Lower leg skin (tissue), 4 donors: ENCODE data around the gene SLC12A2. TPM values are rescaled to one million over a fixed set of nuclear protein-coding genes. Genes with fewer than 3 reads are reported as not detected.

Source experiments
- DNase-seq, 2 donors: peaks; one replicate each; pipeline ENCODE4 v3.0.0-alpha.2; 2019; ENCODE audit warnings: low spot score in 2 of 2
- H3K4me3 ChIP-seq: fragments of 200-600 bp; sonication (generic); 2 replicates; pipeline ENCODE4 v1.5.1; 2017; ENCODE audit warnings: mild to moderate bottlenecking, low read depth; ENCODE audit not compliant: poor library complexity, severe bottlenecking
- CTCF ChIP-seq, 3 donors: fragments of 450-650 bp; IDR thresholded peaks; one replicate each; pipeline ENCODE4 v1.5.1; 2016; ENCODE audit warnings: antibody characterized with exemption in 3 of 3, mild to moderate bottlenecking in 3 of 3, moderate library complexity in 2 of 3
- POLR2A ChIP-seq, 2 donors: fragments of 450-650 bp; IDR thresholded peaks; one replicate each; pipeline ENCODE4 v1.6.1; 2016 to 2017; ENCODE audit warnings: antibody characterized with exemption in 2 of 2, mild to moderate bottlenecking in 1 of 2, moderate library complexity in 1 of 2
- whole genome bisulfite sequencing, 2 donors: methylation state at CpG; one replicate each; pipeline ENCODE4 v1.1.5; 2018; 5-methylcytosine and 5-hydroxymethylcytosine counted together
- intact Hi-C: fragments of 100-400 bp; cut with DNase I; formaldehyde crosslinking; loops from one replicate; pipeline ENCODE4 v1.15.0; 2023; ENCODE audit warnings: low total_unique reads
- total RNA-seq, 4 donors: library from RNA; depleted of rRNA; stranded (reverse); fragments of >200 nt; gene quantifications; one replicate each; pipeline ENCODE4 v1.1.0, GENCODE V29; 2016

The SLC12A2 gene
- total RNA-seq, 4 donors from 2014 or later, result 61.2 to 267 (median 172) TPM

- no peak for TF ChIP-seq POLR2A (IDR thresholded peaks at IDR 0.05)
- TF ChIP-seq CTCF (IDR thresholded peaks at IDR 0.05), result no peak
- DNase-seq, result no peak
- 55 to 64% methylated on average over 4 of the region's 4 CpGs for WGBS, 2 donors
- no peak overlapping the region for H3K4me3 ChIP-seq
- intact Hi-C loops, result no loop called here
Measured at GRCh38 chr5:128085413-128085812, 1.8 kb downstream of the SLC12A2 start.

- TF ChIP-seq CTCF (IDR thresholded peaks at IDR 0.05), result no peak
- no peak for TF ChIP-seq POLR2A (IDR thresholded peaks at IDR 0.05)
- intact Hi-C loops, result no loop called here
- DNase-seq, result no peak
- H3K4me3 ChIP-seq, result no peak overlapping the region
Measured at GRCh38 chr5:128091579-128091978, 8.0 kb downstream of the SLC12A2 start.

- DNase-seq, result no peak
- H3K4me3 ChIP-seq, result no peak overlapping the region
- 92 to 93% methylated on average over 4 of the region's 4 CpGs for WGBS, 2 donors
- intact Hi-C loops, result no loop called here
- TF ChIP-seq POLR2A (IDR thresholded peaks at IDR 0.05), result no peak
- TF ChIP-seq CTCF (IDR thresholded peaks at IDR 0.05), result no peak
Measured at GRCh38 chr5:128092144-128092543, 8.6 kb downstream of the SLC12A2 start.

GRCh38 chr5:128093368-128093767 lies 9.8 kb downstream of the SLC12A2 start:
- no peak for DNase-seq
- intact Hi-C loops, result no loop called here
- H3K4me3 ChIP-seq, result no peak overlapping the region
- TF ChIP-seq POLR2A (IDR thresholded peaks at IDR 0.05), result no peak
- TF ChIP-seq CTCF (IDR thresholded peaks at IDR 0.05), result no peak
- WGBS, 2 donors, result 87 to 92% methylated on average over 4 of the region's 4 CpGs

GRCh38 chr5:128097224-128097623 lies 13.7 kb downstream of the SLC12A2 start:
- intact Hi-C loops, result no loop called here
- WGBS, 2 donors, result 95 to 96% methylated on average over 1 of the region's 1 CpG
- no peak for DNase-seq
- H3K4me3 ChIP-seq, result no peak overlapping the region
- TF ChIP-seq CTCF (IDR thresholded peaks at IDR 0.05), result no peak
- no peak for TF ChIP-seq POLR2A (IDR thresholded peaks at IDR 0.05)

GRCh38 chr5:128097781-128098180 lies 14.2 kb downstream of the SLC12A2 start:
- TF ChIP-seq CTCF (IDR thresholded peaks at IDR 0.05), result no peak
- TF ChIP-seq POLR2A (IDR thresholded peaks at IDR 0.05), result no peak
- H3K4me3 ChIP-seq, result no peak overlapping the region
- no peak for DNase-seq
- intact Hi-C loops, result no loop called here
